HK-2 (cell line): ENCODE measurements around the gene UNC13C.

Experiments
- DNase-seq: peaks from one replicate; pipeline ENCODE4 v3.0.0-alpha.2; 2018; ENCODE audit not compliant: unreplicated experiment

The UNC13C gene

GRCh38 chr15:54120949-54121463 lies 142.8 kb downstream of the UNC13C start:
- no peak for DNase-seq

- no peak for DNase-seq
These were observed 149.3 kb downstream of the UNC13C start for GRCh38 chr15:54127574-54127973.

GRCh38 chr15:54131410-54131809 lies 153.2 kb downstream of the UNC13C start:
- no peak for DNase-seq

GRCh38 chr15:54149115-54149531 lies 170.9 kb downstream of the UNC13C start:
- DNase-seq: no peak

GRCh38 chr15:54150255-54150654 lies 172.0 kb downstream of the UNC13C start:
- no peak for DNase-seq

DNA sequence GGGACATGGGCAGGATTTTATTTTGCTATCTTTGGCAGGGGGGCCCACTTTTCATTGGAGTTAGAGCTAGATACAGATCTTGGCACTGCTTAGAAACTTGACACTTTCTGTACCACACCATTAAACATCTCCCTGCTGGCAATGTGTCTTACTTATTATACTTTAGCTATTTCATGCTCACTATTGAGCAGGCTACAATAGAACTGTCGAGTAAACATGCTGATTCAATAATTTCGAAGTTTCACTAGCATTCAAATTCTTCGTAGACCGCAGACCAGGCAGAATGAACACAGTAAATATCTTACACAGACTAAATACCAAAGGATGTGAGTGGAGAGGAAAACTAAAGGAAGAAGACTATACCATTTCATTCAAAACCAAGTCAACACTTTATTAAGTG lies 180.8 kb downstream of the UNC13C start:
- no peak for DNase-seq

DNA sequence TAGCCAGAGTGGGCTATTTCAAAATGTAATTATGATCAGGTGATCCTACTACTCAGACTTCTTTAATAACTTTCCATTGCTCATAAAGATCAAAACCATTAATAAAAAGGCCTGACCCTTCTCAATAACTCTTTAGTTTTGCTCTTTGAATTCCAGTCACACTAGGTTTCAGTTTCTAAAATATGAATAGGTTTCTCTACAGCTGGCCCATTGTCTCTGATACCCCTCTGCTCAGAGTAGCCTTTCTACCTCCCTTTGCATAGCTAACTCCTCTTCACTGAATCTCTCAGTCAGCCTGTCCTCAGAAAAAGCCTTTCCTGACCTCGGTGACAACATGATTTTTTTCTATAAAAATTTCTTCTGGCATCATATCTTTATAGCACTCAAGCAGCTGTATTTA lies 209.1 kb downstream of the UNC13C start:
- no peak for DNase-seq

GRCh38 chr15:54197995-54198394 lies 219.8 kb downstream of the UNC13C start:
- no peak for DNase-seq

DNA sequence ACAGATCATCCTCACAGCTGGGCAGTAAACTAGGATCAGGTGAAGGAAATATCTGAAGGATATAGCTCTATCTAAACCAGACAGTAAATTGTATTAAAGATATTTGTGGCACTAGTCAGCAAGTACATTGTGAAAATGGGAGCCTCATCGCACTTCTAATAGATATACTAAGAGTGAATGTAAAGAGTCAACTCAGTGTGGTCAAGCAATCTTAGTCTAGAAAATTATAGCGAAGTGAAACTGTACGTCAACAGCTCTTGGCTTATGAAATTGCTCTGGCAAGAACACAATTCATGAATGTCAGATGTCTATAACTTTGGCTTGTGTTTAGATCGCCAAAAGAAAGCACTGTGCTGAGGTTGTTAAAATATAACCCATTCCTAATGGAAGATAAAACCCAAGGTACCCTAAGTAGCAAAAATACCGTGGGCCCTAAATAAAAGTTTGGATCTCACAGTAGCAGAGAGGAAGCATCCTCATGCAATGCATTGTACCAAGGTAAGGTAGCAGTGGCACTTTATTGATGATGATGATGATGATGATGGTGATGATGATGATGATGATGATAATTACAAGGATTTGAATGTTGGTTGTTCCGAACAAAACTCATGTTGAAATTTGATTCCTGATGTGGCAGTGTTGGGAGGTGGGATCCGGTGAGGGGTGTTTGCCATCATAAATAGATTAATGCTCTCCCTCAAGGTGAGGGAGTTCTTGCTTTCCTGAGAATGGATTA lies 228.5 kb downstream of the UNC13C start:
- DNase-seq: no peak

DNA sequence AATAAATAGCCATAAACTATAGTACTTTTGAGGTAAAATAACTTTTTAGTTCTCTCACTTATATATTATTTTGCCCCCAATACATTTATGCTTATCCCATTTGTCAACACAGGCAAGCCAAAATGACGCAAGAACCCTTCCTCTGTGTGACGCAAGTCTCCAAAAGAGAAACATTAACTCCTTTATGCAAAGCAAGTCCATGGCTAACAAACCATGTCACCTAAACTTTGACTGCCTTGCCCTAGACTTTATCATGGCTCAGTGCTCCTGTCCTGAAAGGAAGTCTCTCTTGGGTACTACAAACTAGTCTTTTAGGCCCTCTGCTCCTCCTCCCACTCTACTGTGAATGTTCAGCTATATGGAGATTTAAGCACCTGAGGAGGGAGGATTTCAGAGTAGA lies 230.5 kb downstream of the UNC13C start:
- no peak for DNase-seq

GRCh38 chr15:54212635-54213034 lies 234.4 kb downstream of the UNC13C start:
- no peak for DNase-seq

GRCh38 chr15:54226455-54226854 lies 248.2 kb downstream of the UNC13C start:
- no peak for DNase-seq

DNA sequence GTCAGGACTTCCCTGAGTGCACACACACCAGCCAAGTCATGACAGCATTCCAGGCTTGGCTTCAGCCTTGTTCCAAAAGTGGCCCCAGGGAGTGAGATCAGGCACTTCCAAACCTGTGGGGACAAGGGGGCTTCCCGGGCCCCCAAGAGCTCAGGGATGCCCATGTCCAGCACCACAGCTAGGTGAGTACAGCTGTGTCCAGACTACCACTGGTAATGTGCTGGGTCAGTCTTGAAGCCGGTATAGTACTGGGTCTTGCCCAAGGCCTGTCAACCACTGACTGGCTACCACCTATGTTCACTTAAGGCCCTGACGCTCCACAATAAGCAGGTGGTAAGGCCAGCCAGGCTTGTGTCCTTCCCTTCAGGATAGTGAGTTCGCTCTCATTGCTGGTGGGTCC lies 249.3 kb downstream of the UNC13C start:
- DNase-seq: no peak

DNA sequence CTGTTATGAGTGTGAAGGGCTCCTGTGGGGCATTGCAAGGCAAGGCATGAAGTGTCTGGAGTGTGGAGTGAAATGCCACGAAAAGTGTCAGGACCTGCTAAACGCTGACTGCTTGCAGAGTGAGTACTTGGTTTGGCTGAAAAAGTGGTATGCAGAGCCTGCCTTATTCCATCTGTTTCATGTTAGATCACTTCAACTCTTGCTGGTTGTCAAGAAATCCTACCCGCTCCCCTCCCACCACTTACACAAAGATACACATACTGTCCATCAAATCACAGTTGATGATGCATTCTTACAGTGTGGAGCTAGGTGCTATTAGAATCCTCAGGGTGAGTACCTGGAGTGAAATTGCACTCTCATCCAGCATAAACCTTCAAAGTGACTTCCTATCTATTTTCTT lies 272.1 kb downstream of the UNC13C start:
- no peak for DNase-seq

GRCh38 chr15:54256190-54256589 lies 277.9 kb downstream of the UNC13C start:
- DNase-seq: no peak

DNA sequence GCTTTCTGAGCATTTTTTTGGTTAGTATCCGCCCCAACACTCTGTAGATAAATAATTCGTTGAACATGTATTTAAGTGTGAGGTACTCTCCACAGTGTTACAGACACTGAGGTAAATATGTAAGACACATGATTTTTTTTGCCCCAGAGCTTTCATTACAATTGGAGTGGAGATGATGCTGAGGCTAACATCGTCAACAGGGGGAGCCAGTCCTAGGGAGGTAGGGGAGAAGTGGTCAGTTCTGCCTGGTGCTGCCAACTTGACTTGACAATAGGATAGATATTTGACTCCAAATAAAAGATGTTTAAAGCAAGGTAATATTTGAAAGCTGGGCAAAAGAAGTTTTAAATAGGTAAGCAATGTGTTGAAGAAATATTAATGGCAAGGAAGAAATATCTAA lies 295.7 kb downstream of the UNC13C start:
- DNase-seq: no peak

DNA sequence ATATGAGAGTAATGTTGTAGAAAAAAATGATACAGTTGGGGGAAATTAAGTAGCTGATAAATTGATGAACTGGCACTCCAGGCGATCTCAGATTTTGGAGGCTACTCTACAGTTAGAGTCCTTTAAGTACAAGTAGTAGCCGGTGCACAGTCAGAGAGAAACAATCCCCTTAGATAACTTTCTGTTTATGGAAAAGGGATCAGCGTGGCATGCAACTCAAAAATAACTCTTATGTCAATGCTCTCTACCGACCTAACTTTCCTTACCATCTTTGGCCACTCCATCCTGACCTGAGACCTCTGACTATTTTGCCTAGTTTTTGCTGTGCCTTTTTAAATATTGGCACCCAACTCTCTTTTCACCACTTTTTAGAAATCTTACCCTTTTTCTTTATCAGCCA lies 299.6 kb downstream of the UNC13C start:
- DNase-seq: no peak

DNA sequence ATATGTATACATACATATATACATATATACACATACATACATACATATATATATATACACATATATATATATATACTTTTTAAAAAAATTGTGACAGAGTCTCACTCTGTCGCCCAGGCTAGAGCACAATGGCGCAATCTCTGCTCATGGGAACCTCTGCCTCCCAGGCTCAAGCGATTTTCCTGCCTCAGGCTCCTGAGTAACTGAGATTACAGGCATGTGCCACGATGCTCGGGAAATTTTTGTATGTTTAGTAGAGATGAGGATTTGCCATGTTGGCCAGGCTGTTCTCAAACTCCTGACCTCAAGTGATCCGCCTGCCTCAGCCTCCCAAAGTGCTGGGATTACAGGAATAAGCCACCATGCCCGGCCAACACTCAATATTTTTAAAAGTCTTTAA lies 302.5 kb downstream of the UNC13C start:
- DNase-seq: no peak

DNA sequence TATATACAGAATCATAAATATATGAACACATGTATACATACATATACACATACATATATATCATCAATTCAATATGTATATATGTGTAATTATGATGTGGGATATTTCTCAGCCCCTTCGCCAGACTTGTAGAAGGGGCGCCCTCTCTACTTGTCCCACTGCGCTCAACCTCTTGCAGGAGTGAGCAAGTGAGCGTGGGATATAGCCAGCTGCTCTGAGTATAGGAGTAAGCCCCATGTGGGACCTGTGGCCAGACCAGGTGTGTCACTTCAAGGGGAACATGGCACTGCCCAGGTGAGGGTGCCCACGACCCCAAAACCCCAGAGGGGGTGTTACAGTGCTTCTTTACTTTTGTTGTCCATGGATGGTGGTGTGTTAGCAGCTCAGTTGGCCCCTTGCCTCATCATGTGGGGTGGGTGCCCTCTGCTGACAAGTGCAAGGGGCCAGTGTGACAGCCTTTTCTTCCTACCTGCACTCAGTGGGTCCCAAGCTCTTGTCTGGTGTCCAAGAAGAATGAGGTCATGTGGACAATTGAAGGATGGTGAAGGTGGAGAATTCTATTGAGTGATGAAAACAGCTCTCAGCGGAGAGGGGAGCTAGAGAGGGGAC lies 304.1 kb downstream of the UNC13C start:
- DNase-seq: no peak

- DNase-seq: no peak
These were observed 309.8 kb downstream of the UNC13C start for GRCh38 chr15:54288049-54288448.

DNA sequence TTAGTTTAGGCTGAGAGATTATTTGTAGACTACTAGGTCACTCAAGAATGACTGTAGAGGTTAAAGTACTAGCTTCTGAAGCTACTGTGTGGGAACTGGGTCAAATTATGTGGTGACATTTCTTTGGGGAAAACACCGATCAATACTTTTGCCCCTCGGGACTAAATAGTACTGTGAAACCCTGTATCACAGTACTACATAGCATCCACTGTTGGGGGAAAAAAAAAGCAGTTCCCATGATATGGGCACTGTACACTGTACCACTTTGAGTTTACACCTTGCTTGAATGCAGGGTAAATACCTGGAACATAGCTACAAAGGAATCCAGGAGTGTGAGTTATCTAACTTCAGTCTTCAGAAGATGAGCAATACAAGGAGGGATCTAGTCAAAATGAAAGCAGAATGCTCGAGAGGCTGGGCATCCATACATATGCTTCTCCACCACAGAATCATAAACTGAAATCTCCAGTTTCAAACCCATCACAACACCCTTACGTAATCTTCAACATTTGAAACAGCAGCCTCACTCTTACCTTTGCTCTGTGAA lies 311.4 kb downstream of the UNC13C start:
- no peak for DNase-seq

DNA sequence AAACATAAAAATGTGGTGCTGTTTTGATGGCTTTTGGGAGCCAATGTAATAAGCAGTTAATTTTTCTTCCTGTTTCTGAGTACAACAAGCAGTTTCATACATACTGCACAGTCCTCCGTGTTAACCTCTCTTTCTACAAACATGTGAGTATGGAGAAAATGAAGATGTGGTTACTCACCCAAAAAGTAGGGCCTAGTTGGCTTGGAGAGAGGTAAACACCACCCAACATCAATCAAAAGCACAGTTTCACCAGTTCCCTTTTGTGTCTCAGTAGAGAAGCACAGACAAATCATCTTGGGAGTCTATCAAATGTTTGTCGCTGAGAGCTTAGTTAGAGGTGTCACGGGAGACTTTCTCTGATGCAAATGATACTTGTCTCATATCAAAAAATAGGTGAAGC lies 320.2 kb downstream of the UNC13C start:
- no peak for DNase-seq

GRCh38 chr15:54304321-54304720 lies 326.1 kb downstream of the UNC13C start:
- DNase-seq: no peak
